H9 (cell line): Measurements from ENCODE around the gene PTTG2. TPM values are rescaled to one million over a fixed set of nuclear protein-coding genes. Genes with fewer than 3 reads are reported as not detected.

ENCODE experiments used
- DNase-seq: peaks from one replicate; pipeline ENCODE4 v3.0.0-alpha.2; 2017
- H2AFZ ChIP-seq: one replicate; pipeline ENCODE4 v1.6.1; 2013; ENCODE audit warnings: mild to moderate bottlenecking, low read length, control low read depth, moderate library complexity
- H2AK5ac ChIP-seq: 2 replicates; pipeline ENCODE4 v1.6.1; 2013; ENCODE audit warnings: low read length, control low read depth, mixed read lengths; ENCODE audit not compliant: insufficient read length
- H2BK120ac ChIP-seq: one replicate; pipeline ENCODE4 v1.6.1; 2013; ENCODE audit warnings: low read depth, mild to moderate bottlenecking, low read length, control low read depth, inconsistent platforms; ENCODE audit not compliant: poor library complexity, severe bottlenecking
- H2BK12ac ChIP-seq: 2 replicates; pipeline ENCODE4 v1.6.1; 2013; ENCODE audit warnings: low read length, control low read depth, mixed read lengths, low read depth; ENCODE audit not compliant: insufficient read length
- H2BK15ac ChIP-seq: 2 replicates; pipeline ENCODE4 v1.6.1; 2013; ENCODE audit warnings: low read depth, low read length, control low read depth
- H2BK20ac ChIP-seq: one replicate; pipeline ENCODE4 v1.6.1; 2013; ENCODE audit warnings: low read depth, mild to moderate bottlenecking, low read length, control low read depth, inconsistent platforms; ENCODE audit not compliant: poor library complexity, severe bottlenecking
- H2BK5ac ChIP-seq: 2 replicates; pipeline ENCODE4 v1.6.1; 2013; ENCODE audit warnings: low read length, control low read depth, mixed read lengths; ENCODE audit not compliant: insufficient read length
- H3K14ac ChIP-seq: 2 replicates; pipeline ENCODE4 v1.6.1; 2013; ENCODE audit warnings: low read length, control low read depth; ENCODE audit not compliant: insufficient read depth
- H3K18ac ChIP-seq: 2 replicates; pipeline ENCODE4 v1.6.1; 2013; ENCODE audit warnings: low read depth, mild to moderate bottlenecking, mixed read lengths, low read length, control low read depth; ENCODE audit not compliant: insufficient read length
- H3K23ac ChIP-seq: 2 replicates; pipeline ENCODE4 v1.6.1; 2013; ENCODE audit warnings: low read length, control low read depth, mixed read lengths, low read depth; ENCODE audit not compliant: insufficient read length
- H3K23me2 ChIP-seq: 2 replicates; pipeline ENCODE4 v1.6.1; 2013; ENCODE audit warnings: low read depth, mild to moderate bottlenecking, mixed read lengths, low read length, control low read depth; ENCODE audit not compliant: insufficient read length, poor library complexity, severe bottlenecking
- H3K27ac ChIP-seq: 2 replicates; pipeline ENCODE4 v1.5.1; 2013; ENCODE audit warnings: low read length, control low read depth, mixed read lengths, low read depth; ENCODE audit not compliant: insufficient read length
- H3K27me3 ChIP-seq: 2 replicates; pipeline ENCODE4 v1.6.1; 2013; ENCODE audit warnings: low read length, control low read depth, inconsistent platforms; ENCODE audit not compliant: insufficient read depth
- H3K4ac ChIP-seq: 2 replicates; pipeline ENCODE4 v1.6.1; 2013; ENCODE audit warnings: low read depth, mild to moderate bottlenecking, control low read depth, inconsistent platforms, low read length, moderate library complexity
- H3K4me1 ChIP-seq: 2 replicates; pipeline ENCODE4 v1.6.1; 2013; ENCODE audit warnings: low read length, control low read depth, inconsistent platforms; ENCODE audit not compliant: insufficient read depth
- H3K4me2 ChIP-seq: 2 replicates; pipeline ENCODE4 v1.6.1; 2013; ENCODE audit warnings: low read length, control low read depth, mixed read lengths; ENCODE audit not compliant: insufficient read length, insufficient read depth
- H3K56ac ChIP-seq: 2 replicates; pipeline ENCODE4 v1.6.1; 2013; ENCODE audit warnings: low read depth, mild to moderate bottlenecking, mixed read lengths, low read length, control low read depth; ENCODE audit not compliant: insufficient read length
- H3K79me1 ChIP-seq: 2 replicates; pipeline ENCODE4 v1.6.1; 2013; ENCODE audit warnings: low read depth, mild to moderate bottlenecking, moderate library complexity, low read length, control low read depth, inconsistent platforms; ENCODE audit not compliant: insufficient read depth, poor library complexity, severe bottlenecking
- H3K79me2 ChIP-seq: 2 replicates; pipeline ENCODE4 v1.6.1; 2013; ENCODE audit warnings: low read length, control low read depth, inconsistent platforms; ENCODE audit not compliant: insufficient read depth
- H3K9ac ChIP-seq: 2 replicates; pipeline ENCODE4 v1.6.1; 2013; ENCODE audit warnings: low read length, control low read depth, mixed read lengths; ENCODE audit not compliant: insufficient read length; ENCODE audit errors: extremely low read depth
- H3K9me3 ChIP-seq: one replicate; pipeline ENCODE4 v1.6.1; 2013; ENCODE audit warnings: low read depth, low read length, inconsistent platforms; ENCODE audit not compliant: control insufficient read depth
- H3T11ph ChIP-seq: one replicate; pipeline ENCODE4 v1.6.1; 2013; ENCODE audit warnings: mild to moderate bottlenecking, low read length, control low read depth, inconsistent platforms
- H4K20me1 ChIP-seq: one replicate; pipeline ENCODE4 v1.6.1; 2013; ENCODE audit not compliant: control insufficient read depth, insufficient read length, insufficient read depth
- H4K5ac ChIP-seq: 2 replicates; pipeline ENCODE4 v1.6.1; 2013; ENCODE audit warnings: low read depth, mild to moderate bottlenecking, mixed read lengths, low read length, control low read depth; ENCODE audit not compliant: insufficient read length
- H4K8ac ChIP-seq: replicated peaks from 2 replicates; pipeline ENCODE4 v1.6.1; 2013; ENCODE audit warnings: low read length, control low read depth, mixed read lengths, low read depth; ENCODE audit not compliant: insufficient read length
- H4K91ac ChIP-seq: 2 replicates; pipeline ENCODE4 v1.6.1; 2013; ENCODE audit warnings: low read depth, mild to moderate bottlenecking, moderate library complexity, mixed read lengths, low read length, control low read depth; ENCODE audit not compliant: insufficient read length
- H3K27ac Mint-ChIP-seq, 3 experiments: 2 replicates in 2 of 3; 3 replicates in 1 of 3; pipeline ENCODE4 v1.8.0; 2020 to 2021; ENCODE audit warnings: mixed read lengths in 3 of 3, mild to moderate bottlenecking in 1 of 3, moderate library complexity in 1 of 3
- H3K27me3 Mint-ChIP-seq: 2 replicates; pipeline ENCODE4 v1.8.0; 2021; ENCODE audit warnings: low read depth, mild to moderate bottlenecking, moderate library complexity, mixed read lengths
- H3K36me3 Mint-ChIP-seq, 3 experiments: 2 replicates in 2 of 3; 3 replicates in 1 of 3; pipeline ENCODE4 v1.8.0; 2020 to 2021; ENCODE audit warnings: low read depth in 3 of 3, mixed read lengths in 3 of 3; ENCODE audit not compliant: insufficient read depth in 1 of 3
- H3K4me1 Mint-ChIP-seq, 2 experiments: 2 replicates each; pipeline ENCODE4 v1.8.0; 2020; ENCODE audit warnings: mixed read lengths in 2 of 2
- H3K4me3 Mint-ChIP-seq, 2 experiments: 2 replicates in 1 of 2; 3 replicates in 1 of 2; pipeline ENCODE4 v1.8.0; 2020 to 2021; ENCODE audit warnings: mild to moderate bottlenecking in 2 of 2, mixed read lengths in 2 of 2, moderate library complexity in 1 of 2
- H3K9me3 Mint-ChIP-seq, 2 experiments: 2 replicates in 1 of 2; 3 replicates in 1 of 2; pipeline ENCODE4 v1.8.0; 2020; ENCODE audit warnings: mild to moderate bottlenecking in 2 of 2, mixed read lengths in 2 of 2, moderate library complexity in 1 of 2
- WGBS: extraction: QIAGEN DNeasy Blood & Tissue Kit; methylation state at CpG from one replicate; pipeline ENCODE4 v1.1.7; 2013; ENCODE audit warnings: missing lambda C conversion rate, low lambda C conversion rate, mixed read lengths; ENCODE audit not compliant: insufficient read length; ENCODE audit errors: extremely low coverage; 5-methylcytosine and 5-hydroxymethylcytosine counted together
- total RNA-seq: library from RNA; stranded (reverse); gene quantifications from 2 replicates; pipeline ENCODE4 v1.2.1, GENCODE V29; 2021
- TF ChIP-seq, protein P1 (sequence below): fragments of 200-600 bp; sonication (generic); conservative IDR thresholded peaks from 3 replicates; pipeline ENCODE4 v1.8.0; 2021; ENCODE audit warnings: antibody characterized with exemption, mild to moderate bottlenecking

PTTG2 gene
- total RNA-seq, 1 experiment from 2014 or later, result not detected

DNA sequence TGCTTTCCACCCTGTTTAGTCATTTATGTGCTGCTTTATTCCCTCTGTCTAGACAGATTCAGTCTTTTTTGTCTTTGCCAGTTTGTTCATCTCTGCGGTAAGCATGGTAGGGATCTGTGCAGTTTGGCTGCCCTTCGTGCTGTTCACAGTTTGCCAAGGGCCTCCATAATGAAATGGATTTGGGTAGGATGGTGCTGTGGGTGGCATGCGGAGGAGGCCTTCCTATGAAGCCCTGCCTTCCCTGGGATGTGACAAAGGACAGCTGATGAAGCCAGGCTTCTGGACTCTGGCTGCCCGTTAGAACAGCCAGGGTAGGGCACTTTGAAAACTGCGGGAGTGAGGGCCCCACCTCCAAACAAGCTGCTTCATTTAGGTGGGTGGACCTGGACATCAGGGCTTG, 47.4 kb downstream of the PTTG2 start:
- Histone ChIP-seq H2AFZ (no peak overlapping the region), H3K9ac (no peak overlapping the region), H3K9me3 (no peaks in the 10 kb centered on the region), H3K79me2 (peaks cover 4% of the 10 kb centered on the region; the same call in 1 of the 2 replicates), H3K56ac (no peak overlapping the region), H3K27ac (no peak overlapping the region), H4K91ac (no peak overlapping the region), H3K79me1 (no peaks in the 10 kb centered on the region), H4K20me1 (no peaks in the 10 kb centered on the region), H3K4ac (no peak overlapping the region), H2BK5ac (no peak overlapping the region), H3K14ac (no peak overlapping the region), H2AK5ac (no peak overlapping the region), H3K18ac (no peak overlapping the region), H2BK120ac (no peak overlapping the region), H2BK15ac (no peak overlapping the region), H3K27me3 (no peaks in the 10 kb centered on the region), H3K4me2 (no peak overlapping the region), H4K8ac (no peak overlapping the region), H3T11ph (no peak overlapping the region), H2BK12ac (no peak overlapping the region), H3K4me1 (peaks cover 5% of the 10 kb centered on the region; the same call in 1 of the 2 replicates), H2BK20ac (no peak overlapping the region), H3K23ac (no peak overlapping the region), H3K23me2 (no peaks in the 10 kb centered on the region), H4K5ac (no peak overlapping the region)
- Mint-ChIP-seq H3K4me3 (no peak overlapping the region), H3K4me1 (peaks cover 37 to 47% of the 10 kb centered on the region in 2 experiments), H3K9me3 (no peaks in the 10 kb centered on the region), H3K27ac (peak overlapping the region in 2 of 3 experiments; percentile 5 to 45; a peak in 1 of 7 replicates), H3K27me3 (no peaks in the 10 kb centered on the region), H3K36me3 (no peaks in the 10 kb centered on the region; a peak in 1 of 7 replicates)
- TF ChIP-seq, protein P1, sequence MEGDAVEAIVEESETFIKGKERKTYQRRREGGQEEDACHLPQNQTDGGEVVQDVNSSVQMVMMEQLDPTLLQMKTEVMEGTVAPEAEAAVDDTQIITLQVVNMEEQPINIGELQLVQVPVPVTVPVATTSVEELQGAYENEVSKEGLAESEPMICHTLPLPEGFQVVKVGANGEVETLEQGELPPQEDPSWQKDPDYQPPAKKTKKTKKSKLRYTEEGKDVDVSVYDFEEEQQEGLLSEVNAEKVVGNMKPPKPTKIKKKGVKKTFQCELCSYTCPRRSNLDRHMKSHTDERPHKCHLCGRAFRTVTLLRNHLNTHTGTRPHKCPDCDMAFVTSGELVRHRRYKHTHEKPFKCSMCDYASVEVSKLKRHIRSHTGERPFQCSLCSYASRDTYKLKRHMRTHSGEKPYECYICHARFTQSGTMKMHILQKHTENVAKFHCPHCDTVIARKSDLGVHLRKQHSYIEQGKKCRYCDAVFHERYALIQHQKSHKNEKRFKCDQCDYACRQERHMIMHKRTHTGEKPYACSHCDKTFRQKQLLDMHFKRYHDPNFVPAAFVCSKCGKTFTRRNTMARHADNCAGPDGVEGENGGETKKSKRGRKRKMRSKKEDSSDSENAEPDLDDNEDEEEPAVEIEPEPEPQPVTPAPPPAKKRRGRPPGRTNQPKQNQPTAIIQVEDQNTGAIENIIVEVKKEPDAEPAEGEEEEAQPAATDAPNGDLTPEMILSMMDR, result no peak
- DNase-seq, result no peak
- WGBS, result no CpG with 5 or more reads among the region's 5 CpGs
